GM12801 (cell line): Measurements from ENCODE around the gene CD109.

Experiments
- CTCF ChIP-seq: IDR thresholded peaks from one replicate; pipeline ENCODE4 v1.5.1; 2011; ENCODE audit warnings: control low read depth; ENCODE audit not compliant: insufficient read length; ENCODE audit errors: extremely low read depth

The CD109 gene

GRCh38 chr6:73801652-73802268 is 105.8 kb downstream of the CD109 start:
- no peak for TF ChIP-seq CTCF

- no peak for TF ChIP-seq CTCF
Measured at GRCh38 chr6:73802366-73802765, 106.4 kb downstream of the CD109 start.

GRCh38 chr6:73803562-73804241 is 107.7 kb downstream of the CD109 start:
- no peak for TF ChIP-seq CTCF

- no peak for TF ChIP-seq CTCF
Measured at GRCh38 chr6:73811706-73812105, 115.7 kb downstream of the CD109 start.

- no peak for TF ChIP-seq CTCF
Measured at GRCh38 chr6:73817253-73817652, 121.2 kb downstream of the CD109 start.

- no peak for TF ChIP-seq CTCF
Measured at GRCh38 chr6:73823046-73823735, 127.2 kb downstream of the CD109 start.

GRCh38 chr6:73823832-73824231 is 127.8 kb downstream of the CD109 start:
- no peak for TF ChIP-seq CTCF
